ENCODE measurements around the gene SYT7.

DNA sequence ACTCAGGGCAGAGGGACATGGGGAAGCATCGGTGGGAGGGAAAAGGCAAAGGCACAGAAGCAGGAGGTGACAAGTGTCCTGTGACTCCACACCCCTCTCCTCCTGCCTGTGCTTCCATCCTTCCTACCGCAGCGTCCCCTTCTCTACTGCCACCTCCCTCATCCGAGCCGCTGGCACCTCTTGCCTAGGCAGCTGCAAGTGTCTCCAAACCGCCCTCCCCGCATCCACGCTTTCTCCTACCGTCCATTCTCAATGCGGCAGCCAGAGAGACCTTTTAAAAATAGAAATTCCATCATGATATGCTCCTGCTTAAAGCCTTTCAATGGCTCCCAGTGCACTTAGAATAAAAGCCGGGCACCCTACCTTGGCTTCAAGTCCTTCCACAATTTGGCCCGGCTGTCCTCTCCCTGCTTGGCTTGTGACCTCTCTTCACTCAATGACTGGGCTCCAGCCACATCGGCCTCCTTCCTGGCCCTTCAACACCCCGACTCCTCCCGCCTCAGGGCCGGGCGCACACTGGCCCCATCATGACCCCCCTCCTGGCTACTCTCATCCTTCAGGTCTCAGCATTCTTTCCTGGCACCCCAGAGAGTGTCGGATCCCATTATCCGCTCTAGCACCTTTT is 55.8 kb downstream of the SYT7 start:
- TF ChIP-seq, protein P1, sequence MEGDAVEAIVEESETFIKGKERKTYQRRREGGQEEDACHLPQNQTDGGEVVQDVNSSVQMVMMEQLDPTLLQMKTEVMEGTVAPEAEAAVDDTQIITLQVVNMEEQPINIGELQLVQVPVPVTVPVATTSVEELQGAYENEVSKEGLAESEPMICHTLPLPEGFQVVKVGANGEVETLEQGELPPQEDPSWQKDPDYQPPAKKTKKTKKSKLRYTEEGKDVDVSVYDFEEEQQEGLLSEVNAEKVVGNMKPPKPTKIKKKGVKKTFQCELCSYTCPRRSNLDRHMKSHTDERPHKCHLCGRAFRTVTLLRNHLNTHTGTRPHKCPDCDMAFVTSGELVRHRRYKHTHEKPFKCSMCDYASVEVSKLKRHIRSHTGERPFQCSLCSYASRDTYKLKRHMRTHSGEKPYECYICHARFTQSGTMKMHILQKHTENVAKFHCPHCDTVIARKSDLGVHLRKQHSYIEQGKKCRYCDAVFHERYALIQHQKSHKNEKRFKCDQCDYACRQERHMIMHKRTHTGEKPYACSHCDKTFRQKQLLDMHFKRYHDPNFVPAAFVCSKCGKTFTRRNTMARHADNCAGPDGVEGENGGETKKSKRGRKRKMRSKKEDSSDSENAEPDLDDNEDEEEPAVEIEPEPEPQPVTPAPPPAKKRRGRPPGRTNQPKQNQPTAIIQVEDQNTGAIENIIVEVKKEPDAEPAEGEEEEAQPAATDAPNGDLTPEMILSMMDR (IDR thresholded peaks at IDR 0.05) = no peak
- TF ChIP-seq POLR2A (IDR thresholded peaks at IDR 0.05) (no peak), POLR2AphosphoS5 (IDR thresholded peaks at IDR 0.05; ENCODE audit: insufficient read depth in 1 of 2, low read depth in 1 of 2) (no peak)
